Measurements from ENCODE around the gene IL4I1.

DNA sequence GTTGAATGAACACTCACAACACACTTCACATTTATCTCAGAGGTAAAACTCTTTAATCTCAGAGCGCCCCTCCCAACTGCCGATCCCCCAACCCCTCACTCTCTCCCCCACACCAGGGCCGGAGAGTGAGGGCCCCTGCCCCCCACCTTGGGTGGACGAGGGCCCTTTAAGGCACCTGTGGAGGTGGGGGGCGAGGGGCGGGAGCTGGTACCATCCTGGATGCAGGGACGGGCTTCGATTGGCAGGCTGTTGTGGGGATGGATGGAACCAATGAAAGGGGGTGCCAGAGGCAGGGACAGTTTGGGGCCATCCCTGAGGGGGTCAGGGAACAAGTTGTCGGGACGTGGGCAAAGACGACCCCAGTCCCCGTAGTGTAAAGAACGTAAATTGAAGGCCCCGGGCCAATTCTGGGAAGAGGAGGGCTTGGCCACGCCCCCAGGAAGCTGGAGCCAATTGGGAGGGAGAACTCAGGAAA is 27.6 kb downstream of the IL4I1 start:
- TF ChIP-seq POLR2A (IDR thresholded peaks at IDR 0.05) (no peak), CTCF (IDR thresholded peaks at IDR 0.05) (no peak)
